Activated T-cell treated with anti-CD3 and anti-CD28 coated beads, Interleukin-2, amount 50 U/mL, for 4 hours (primary cell): ENCODE data around the gene RRP1. TPM values are rescaled to one million over a fixed set of nuclear protein-coding genes. Genes with fewer than 3 reads are reported as not detected.

Source experiments
- ATAC-seq, 2 donors: fragments of 200-7000 bp; cut with Tn5 transposase; one replicate each; pipeline ENCODE4 v1.10.0; 2021
- DNase-seq: peaks from one replicate; pipeline ENCODE4 v3.0.0-alpha.2; 2020
- H3K27me3 Mint-ChIP-seq: one replicate; pipeline ENCODE4 v1.8.0; 2021; ENCODE audit warnings: low read depth, mixed read lengths
- H3K36me3 Mint-ChIP-seq: one replicate; pipeline ENCODE4 v1.8.0; 2022; ENCODE audit warnings: mixed read lengths; ENCODE audit not compliant: insufficient read depth
- H3K4me1 Mint-ChIP-seq: one replicate; pipeline ENCODE4 v1.8.0; 2021; ENCODE audit warnings: low read depth, mixed read lengths
- H3K4me3 Mint-ChIP-seq: one replicate; pipeline ENCODE4 v1.8.0; 2021; ENCODE audit warnings: mild to moderate bottlenecking, moderate library complexity, mixed read lengths
- H3K9me3 Mint-ChIP-seq: one replicate; pipeline ENCODE4 v1.8.0; 2021; ENCODE audit warnings: mixed read lengths
- total RNA-seq, 3 donors: library from RNA; stranded (reverse); gene quantifications; one replicate each; pipeline ENCODE4 v1.2.1, GENCODE V29; 2021

Gene RRP1
- total RNA-seq, 3 donors from 2014 or later = 132 to 139 (median 136) TPM

DNA sequence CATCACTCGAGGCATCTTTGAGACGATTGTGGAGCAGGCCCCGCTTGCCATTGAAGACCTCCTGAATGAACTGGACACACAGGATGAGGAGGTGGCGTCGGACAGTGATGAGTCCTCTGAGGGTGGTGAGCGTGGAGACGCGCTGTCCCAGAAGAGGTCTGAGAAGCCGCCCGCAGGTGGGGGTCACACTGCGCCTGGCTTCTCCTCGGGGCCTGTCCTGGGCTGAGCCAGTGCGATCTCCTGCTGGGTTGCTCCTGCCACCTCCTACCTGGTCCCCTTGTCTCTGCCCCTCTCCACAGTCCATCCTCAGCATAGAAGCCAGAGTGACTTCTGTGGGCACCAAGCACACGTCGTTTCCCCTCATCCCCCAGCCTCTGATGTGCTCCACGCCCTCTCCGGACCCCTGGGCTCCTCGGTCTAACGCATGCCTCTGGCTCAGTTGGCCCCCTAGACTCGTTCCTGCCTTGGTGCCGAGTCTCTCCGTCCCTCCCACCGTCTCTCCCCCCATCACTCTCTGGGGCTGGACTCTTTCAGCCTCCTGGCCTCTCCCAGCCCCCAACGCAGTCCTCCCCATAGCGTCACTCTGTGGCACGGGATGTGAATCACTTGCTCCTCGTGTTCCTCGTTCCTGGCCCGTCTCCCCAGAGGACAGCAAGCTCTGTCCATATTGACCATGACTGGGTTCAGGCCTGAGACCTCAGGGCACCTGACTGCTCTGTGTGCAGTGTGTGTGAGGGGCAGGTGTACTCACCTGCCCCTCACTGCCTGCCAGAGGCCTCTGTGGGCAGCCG lies 8.7 kb downstream of the RRP1 start:
- Mint-ChIP-seq H3K4me3 (no peak overlapping the region), H3K4me1 (peaks cover 2% of the 10 kb centered on the region), H3K27me3 (no peaks in the 10 kb centered on the region), H3K9me3 (no peaks in the 10 kb centered on the region), H3K36me3 (peaks cover 48% of the 10 kb centered on the region)
- no peak for DNase-seq
- ATAC-seq = no peak

- peaks cover 49% of the 10 kb centered on the region for H3K36me3 Mint-ChIP-seq
- H3K27me3 Mint-ChIP-seq = no peaks in the 10 kb centered on the region
- no peak for DNase-seq
- H3K9me3 Mint-ChIP-seq = no peaks in the 10 kb centered on the region
- H3K4me1 Mint-ChIP-seq = peaks cover 2% of the 10 kb centered on the region
- H3K4me3 Mint-ChIP-seq = no peak overlapping the region
- no peak for ATAC-seq
Observed at GRCh38 chr21:43799301-43799840, 10.0 kb downstream of the RRP1 start.

DNA sequence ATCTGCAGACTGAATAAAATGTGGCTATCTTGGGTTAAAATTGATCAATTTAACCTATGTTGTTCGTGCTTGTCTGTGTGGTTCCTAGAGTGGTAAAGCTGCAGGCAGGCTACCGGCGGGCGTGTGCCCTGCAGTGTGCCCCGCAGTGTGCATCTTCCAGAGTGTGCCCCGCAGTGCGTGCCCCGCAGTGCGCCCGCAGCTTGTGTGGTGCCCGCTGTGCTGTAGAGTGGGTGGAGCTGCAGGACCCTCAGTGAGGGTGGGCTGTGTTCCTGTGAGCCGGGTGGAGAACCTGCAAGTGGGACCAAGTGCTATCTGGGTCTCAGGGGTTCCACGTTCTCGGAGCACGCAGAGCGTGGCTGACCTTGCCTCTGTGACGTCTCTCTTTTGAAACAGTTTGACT lies 10.7 kb downstream of the RRP1 start:
- no peaks in the 10 kb centered on the region for H3K9me3 Mint-ChIP-seq
- peaks cover 2% of the 10 kb centered on the region for H3K4me1 Mint-ChIP-seq
- H3K4me3 Mint-ChIP-seq = no peak overlapping the region
- DNase-seq = no peak
- no peak for ATAC-seq
- no peaks in the 10 kb centered on the region for H3K27me3 Mint-ChIP-seq
- H3K36me3 Mint-ChIP-seq = peaks cover 46% of the 10 kb centered on the region

DNA sequence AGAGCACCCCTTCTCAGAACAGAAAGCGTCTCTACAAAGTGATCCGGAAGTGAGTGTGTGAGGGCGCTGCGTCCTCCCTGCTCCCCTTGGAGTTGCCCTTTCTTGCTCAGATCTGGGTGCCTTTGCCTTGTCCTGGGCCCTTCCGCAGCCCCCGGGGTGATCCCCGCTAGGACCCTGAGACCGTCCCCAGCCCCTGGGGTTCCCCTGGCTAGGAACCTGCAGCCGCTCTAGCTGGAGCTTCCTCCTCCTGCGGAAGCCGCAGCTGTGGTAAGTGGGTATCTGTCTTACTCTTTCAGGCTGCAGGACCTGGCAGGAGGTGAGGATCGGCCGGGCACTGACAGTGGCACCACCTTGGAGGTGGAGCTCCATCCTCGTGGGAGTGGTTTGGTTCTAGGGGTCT lies 11.2 kb downstream of the RRP1 start:
- no peak overlapping the region for H3K4me3 Mint-ChIP-seq
- no peaks in the 10 kb centered on the region for H3K27me3 Mint-ChIP-seq
- DNase-seq (no peak), ATAC-seq (no peak)
- no peaks in the 10 kb centered on the region for H3K4me1 Mint-ChIP-seq
- no peaks in the 10 kb centered on the region for H3K9me3 Mint-ChIP-seq
- H3K36me3 Mint-ChIP-seq = peaks cover 45% of the 10 kb centered on the region

GRCh38 chr21:43801006-43801783 lies 11.8 kb downstream of the RRP1 start:
- Mint-ChIP-seq H3K9me3 (no peaks in the 10 kb centered on the region), H3K4me3 (no peak overlapping the region), H3K27me3 (no peaks in the 10 kb centered on the region), H3K4me1 (no peaks in the 10 kb centered on the region), H3K36me3 (peaks cover 49% of the 10 kb centered on the region)
- no peak for ATAC-seq
- DNase-seq = no peak

DNA sequence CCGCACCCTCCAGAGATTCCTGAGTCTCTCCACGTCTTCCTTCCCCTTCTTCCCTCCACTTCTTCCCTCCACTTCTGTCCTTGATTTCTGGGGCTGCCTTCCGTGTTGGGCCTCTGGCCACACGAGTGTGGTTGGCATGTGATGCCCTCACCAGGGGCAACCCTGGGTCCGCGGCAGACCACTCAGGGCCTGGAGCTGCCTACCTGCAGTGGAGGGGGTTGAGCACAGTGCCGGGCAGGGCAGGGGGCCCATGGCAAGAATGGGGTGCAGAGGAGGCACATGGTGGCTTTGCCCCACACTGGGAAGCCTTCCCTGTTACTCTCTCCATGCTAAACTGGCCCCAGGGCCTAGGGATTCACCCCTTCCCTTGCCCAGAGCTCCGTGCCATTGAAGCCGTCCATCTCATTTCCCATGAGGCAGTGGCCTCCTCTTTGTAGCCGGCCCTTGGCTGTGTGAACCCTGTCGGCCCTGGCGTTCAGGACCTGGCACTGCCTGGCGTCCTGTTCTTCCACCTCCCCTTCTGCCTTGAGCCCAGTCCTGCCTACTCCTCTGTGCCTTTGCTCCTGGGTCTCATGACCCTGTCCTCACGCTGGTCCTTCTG lies 13.4 kb downstream of the RRP1 start:
- Mint-ChIP-seq H3K27me3 (no peaks in the 10 kb centered on the region), H3K36me3 (peaks cover 38% of the 10 kb centered on the region), H3K9me3 (no peaks in the 10 kb centered on the region), H3K4me3 (no peak overlapping the region), H3K4me1 (peaks cover 2% of the 10 kb centered on the region)
- DNase-seq (no peak), ATAC-seq (no peak)

- Mint-ChIP-seq H3K27me3 (no peaks in the 10 kb centered on the region), H3K4me3 (no peak overlapping the region), H3K36me3 (peaks cover 32% of the 10 kb centered on the region), H3K4me1 (peaks cover 2% of the 10 kb centered on the region), H3K9me3 (no peaks in the 10 kb centered on the region)
- ATAC-seq (no peak), DNase-seq (no peak)
Observed at GRCh38 chr21:43803558-43804300, 14.4 kb downstream of the RRP1 start.

- Mint-ChIP-seq H3K4me1 (peaks cover 2% of the 10 kb centered on the region), H3K36me3 (peaks cover 24% of the 10 kb centered on the region), H3K27me3 (no peaks in the 10 kb centered on the region), H3K9me3 (no peaks in the 10 kb centered on the region), H3K4me3 (no peak overlapping the region)
- DNase-seq = no peak
- no peak for ATAC-seq
Observed at GRCh38 chr21:43805275-43805800, 16.0 kb downstream of the RRP1 start.

GRCh38 chr21:43806017-43806710 lies 16.8 kb downstream of the RRP1 start:
- H3K27me3 Mint-ChIP-seq = no peaks in the 10 kb centered on the region
- ATAC-seq (no peak), DNase-seq (no peak)
- no peak overlapping the region for H3K4me3 Mint-ChIP-seq
- no peaks in the 10 kb centered on the region for H3K9me3 Mint-ChIP-seq
- H3K4me1 Mint-ChIP-seq = peaks cover 6% of the 10 kb centered on the region
- H3K36me3 Mint-ChIP-seq = peaks cover 18% of the 10 kb centered on the region

- Mint-ChIP-seq H3K9me3 (no peaks in the 10 kb centered on the region), H3K27me3 (no peaks in the 10 kb centered on the region)
- no peak for ATAC-seq
Observed at GRCh38 chr21:43808367-43808766, 19.0 kb downstream of the RRP1 start.

DNA sequence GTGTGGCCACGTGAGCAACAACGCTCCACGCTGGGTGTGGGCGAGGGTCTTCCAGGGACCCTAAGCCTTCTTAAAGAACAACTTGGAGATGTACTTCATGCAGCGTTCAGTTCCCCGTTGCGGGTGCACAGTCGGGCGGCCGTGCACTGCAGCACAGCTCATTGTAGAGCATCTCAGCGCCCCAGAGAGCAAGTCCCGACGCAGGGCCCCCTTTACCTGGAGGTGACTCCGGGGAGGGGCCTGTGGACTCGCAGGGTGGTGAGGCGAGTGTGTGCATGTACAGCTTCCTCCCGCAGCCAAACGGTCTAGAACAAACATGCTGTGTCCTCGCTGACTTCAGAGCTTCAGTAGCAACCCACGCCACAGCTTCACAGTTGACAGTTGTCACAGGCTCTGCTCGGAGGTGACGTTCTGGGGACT lies 19.5 kb downstream of the RRP1 start:
- Mint-ChIP-seq H3K4me3 (no peak overlapping the region), H3K4me1 (peaks cover 6% of the 10 kb centered on the region), H3K9me3 (no peaks in the 10 kb centered on the region), H3K36me3 (peaks cover 10% of the 10 kb centered on the region), H3K27me3 (no peaks in the 10 kb centered on the region)
- ATAC-seq (no peak), DNase-seq (no peak)

More at GRCh38 chr21:43808367-43808766, 19.0 kb downstream of the RRP1 start:
- Mint-ChIP-seq H3K4me1 (peaks cover 6% of the 10 kb centered on the region), H3K36me3 (peaks cover 13% of the 10 kb centered on the region), H3K4me3 (no peak overlapping the region)
- DNase-seq = no peak

DNA sequence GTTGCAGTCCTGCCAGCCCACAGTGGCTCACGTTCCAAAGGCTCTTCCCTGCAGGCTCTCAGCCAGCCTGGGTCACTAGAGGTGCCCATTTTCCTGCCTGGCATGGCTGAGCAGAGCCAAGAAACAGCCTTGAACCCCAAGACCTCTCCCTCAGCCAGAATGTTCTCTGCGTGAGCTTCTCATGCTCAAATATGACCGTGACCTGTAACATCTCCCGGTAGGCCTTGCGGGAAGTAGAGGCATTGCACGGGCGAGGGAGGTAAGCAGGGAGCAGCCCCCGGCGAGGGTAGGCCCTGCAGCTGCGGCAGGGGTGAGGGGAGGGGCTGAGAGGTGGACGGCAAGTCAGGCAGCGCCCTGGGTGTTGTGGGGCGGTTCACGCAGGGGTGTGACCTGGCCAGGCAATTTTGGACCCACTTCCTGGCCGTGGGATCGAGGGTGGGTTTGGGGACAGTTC lies 20.0 kb downstream of the RRP1 start:
- Mint-ChIP-seq H3K27me3 (no peaks in the 10 kb centered on the region), H3K4me1 (peaks cover 6% of the 10 kb centered on the region), H3K9me3 (no peaks in the 10 kb centered on the region), H3K4me3 (no peak overlapping the region), H3K36me3 (peaks cover 9% of the 10 kb centered on the region)
- ATAC-seq = no peak
- DNase-seq = no peak

GRCh38 chr21:43809853-43810504 lies 20.6 kb downstream of the RRP1 start:
- H3K4me3 Mint-ChIP-seq = no peak overlapping the region
- peaks cover 9% of the 10 kb centered on the region for H3K36me3 Mint-ChIP-seq
- H3K4me1 Mint-ChIP-seq = peaks cover 6% of the 10 kb centered on the region
- no peak for DNase-seq
- H3K9me3 Mint-ChIP-seq = no peaks in the 10 kb centered on the region
- no peak for ATAC-seq
- peaks cover 3% of the 10 kb centered on the region for H3K27me3 Mint-ChIP-seq
